HG03139 (cell line): ENCODE measurements around the gene GFOD1.
"Not testable (repeated sequence)": the region's sequence is repeated elsewhere in the genome, so short reads cannot be mapped to it uniquely, and the experiment has no call there.

Source experiments
- ATAC-seq: cut with Tn5 transposase; IDR thresholded peaks from one replicate; pipeline ENCODE4 v1.9.1; 2021; ENCODE audit not compliant: unreplicated experiment

The GFOD1 gene

GRCh38 chr6:13445005-13445743 is 42.2 kb downstream of the GFOD1 start:
- no peak for ATAC-seq

- ATAC-seq = no peak
Observed at GRCh38 chr6:13444604-13445003, 42.8 kb downstream of the GFOD1 start.

GRCh38 chr6:13443978-13444377 is 43.4 kb downstream of the GFOD1 start:
- not testable (repeated sequence) for ATAC-seq

GRCh38 chr6:13441778-13442177 is 45.6 kb downstream of the GFOD1 start:
- ATAC-seq = no peak

- no peak for ATAC-seq
Observed at GRCh38 chr6:13439644-13440043, 47.8 kb downstream of the GFOD1 start.

- no peak for ATAC-seq
Observed at GRCh38 chr6:13438126-13438525, 49.3 kb downstream of the GFOD1 start.

- ATAC-seq = no peak
Observed at GRCh38 chr6:13437218-13437996, 50.0 kb downstream of the GFOD1 start.

GRCh38 chr6:13436399-13437217 is 50.8 kb downstream of the GFOD1 start:
- no peak for ATAC-seq

- ATAC-seq = no peak
Observed at GRCh38 chr6:13435477-13436246, 51.7 kb downstream of the GFOD1 start.

- no peak for ATAC-seq
Observed at GRCh38 chr6:13434777-13435176, 52.6 kb downstream of the GFOD1 start.

GRCh38 chr6:13434135-13434775 is 53.1 kb downstream of the GFOD1 start:
- not testable (repeated sequence) for ATAC-seq

GRCh38 chr6:13433709-13434121 is 53.7 kb downstream of the GFOD1 start:
- no peak for ATAC-seq

GRCh38 chr6:13432526-13433184 is 54.7 kb downstream of the GFOD1 start:
- no peak for ATAC-seq

GRCh38 chr6:13431861-13432465 is 55.4 kb downstream of the GFOD1 start:
- no peak for ATAC-seq

GRCh38 chr6:13431059-13431656 is 56.2 kb downstream of the GFOD1 start:
- no peak for ATAC-seq

- no peak for ATAC-seq
Observed at GRCh38 chr6:13429406-13429753, 58.0 kb downstream of the GFOD1 start.

GRCh38 chr6:13428583-13429405 is 58.6 kb downstream of the GFOD1 start:
- peak; percentile 5 for ATAC-seq
